Putamen (tissue), 1 donor: ENCODE data around the gene THSD1.
"Not testable (repeated sequence)": the region's sequence is repeated elsewhere in the genome, so short reads cannot be mapped to it uniquely, and the experiment has no call there.

Experiments
- DNase-seq: peaks from one replicate; pipeline ENCODE4 v3.0.0-alpha.2; 2016; ENCODE audit warnings: low spot score

THSD1 gene

GRCh38 chr13:52353193-52353592, 52.8 kb downstream of the THSD1 start:
- DNase-seq: no peak

GRCh38 chr13:52348983-52349780, 56.8 kb downstream of the THSD1 start:
- DNase-seq: peak; percentile 10

DNA sequence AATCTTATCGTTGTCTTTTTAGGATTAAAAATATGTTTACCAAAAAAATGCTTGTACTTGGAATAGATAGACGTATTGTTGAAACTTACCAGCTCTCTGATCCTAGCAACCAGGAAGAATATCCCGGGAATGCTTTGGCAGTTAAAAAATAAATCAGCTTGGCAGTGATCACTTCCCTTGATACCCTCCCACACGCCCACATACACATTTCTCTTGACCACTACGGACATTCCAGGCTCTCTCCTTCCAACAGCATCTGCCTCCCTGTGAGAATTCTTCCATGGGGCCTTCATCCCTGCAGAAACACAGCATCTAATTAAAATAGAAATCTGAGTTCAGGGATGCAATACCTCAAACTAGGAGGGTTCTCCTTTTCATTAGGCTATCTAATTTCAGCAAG, 57.9 kb downstream of the THSD1 start:
- DNase-seq: no peak

DNA sequence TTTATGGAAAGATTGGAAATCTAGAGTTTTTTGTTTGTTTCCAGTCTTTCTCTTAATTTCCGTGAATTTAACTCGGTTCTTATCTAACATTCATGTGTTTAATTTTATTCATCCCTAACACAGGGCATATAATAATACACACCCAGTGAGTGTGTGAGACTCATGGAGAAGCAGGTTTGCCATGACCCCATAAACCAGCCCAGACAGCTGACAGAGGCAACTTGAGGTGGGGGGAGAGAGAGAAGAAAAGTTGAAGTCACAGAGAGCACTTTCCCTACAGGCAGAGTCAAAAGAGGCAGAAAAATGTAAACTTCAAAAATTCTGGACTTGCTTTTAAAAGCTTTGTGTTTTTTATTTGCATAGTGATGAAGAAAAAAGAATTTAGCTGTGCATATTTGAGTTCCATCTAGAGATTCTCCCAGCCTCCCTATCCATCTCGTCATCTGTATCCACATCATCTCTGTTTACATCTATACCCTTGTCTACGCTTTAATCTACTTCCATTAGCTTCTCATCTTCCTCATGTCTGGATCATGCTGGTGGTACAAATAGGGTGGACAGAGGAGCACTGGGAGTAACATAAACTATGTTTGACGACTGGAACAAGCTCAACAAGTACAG, 60.2 kb downstream of the THSD1 start:
- no peak for DNase-seq

- DNase-seq: peak; percentile 32
These were observed 60.9 kb downstream of the THSD1 start for GRCh38 chr13:52345048-52345447.

GRCh38 chr13:52344108-52344507, 61.9 kb downstream of the THSD1 start:
- no peak for DNase-seq

- not testable (repeated sequence) for DNase-seq
These were observed 63.8 kb downstream of the THSD1 start for GRCh38 chr13:52342203-52342602.

GRCh38 chr13:52337828-52338455, 68.0 kb downstream of the THSD1 start:
- not testable (repeated sequence) for DNase-seq

- DNase-seq: not testable (repeated sequence)
These were observed 71.9 kb downstream of the THSD1 start for GRCh38 chr13:52334107-52334506.

DNA sequence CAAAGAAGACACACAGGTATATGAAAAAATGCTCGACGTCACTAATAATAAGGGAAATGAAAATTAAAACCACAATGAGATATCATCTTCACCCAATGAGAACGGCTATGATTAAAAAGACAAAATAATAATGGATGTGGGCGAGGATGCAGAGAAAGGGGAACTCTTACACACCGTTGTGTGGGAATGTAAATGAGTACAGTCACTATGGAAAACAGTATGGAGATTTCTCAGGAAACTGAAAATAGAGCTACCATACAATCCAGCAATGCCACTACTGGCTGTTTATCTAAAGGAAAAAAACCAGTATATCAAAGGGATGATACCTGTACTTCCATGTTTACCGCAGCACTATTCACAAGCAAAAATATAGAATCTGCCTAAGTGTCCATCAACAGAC, 74.1 kb downstream of the THSD1 start:
- not testable (repeated sequence) for DNase-seq
